Esophagus (tissue), 2 donors: Measurements from ENCODE around the gene CCDC87. TPM values are rescaled to one million over a fixed set of nuclear protein-coding genes. Genes with fewer than 3 reads are reported as not detected.
"Not testable (repeated sequence)": the region's sequence is repeated elsewhere in the genome, so short reads cannot be mapped to it uniquely, and the experiment has no call there.

ENCODE experiments used
- H3K27ac ChIP-seq, 2 donors: one replicate each; pipeline ENCODE4 v1.5.1; 2013; ENCODE audit warnings: low read depth in 2 of 2, mild to moderate bottlenecking in 2 of 2, inconsistent platforms in 1 of 2, low read length in 1 of 2, moderate library complexity in 1 of 2
- H3K27me3 ChIP-seq, 2 donors: one replicate each; pipeline ENCODE4 v1.6.1; 2013; ENCODE audit warnings: low read length in 2 of 2, control low read depth in 1 of 2, mild to moderate bottlenecking in 1 of 2; ENCODE audit not compliant: insufficient read depth in 2 of 2, control insufficient read depth in 1 of 2
- H3K36me3 ChIP-seq, 2 donors: one replicate each; pipeline ENCODE4 v1.6.1; 2013; ENCODE audit warnings: low read length in 1 of 2; ENCODE audit not compliant: control insufficient read depth in 2 of 2, insufficient read depth in 2 of 2
- H3K4me1 ChIP-seq, 2 donors: one replicate each; pipeline ENCODE4 v1.6.1; 2013; ENCODE audit warnings: low read length in 1 of 2; ENCODE audit not compliant: control insufficient read depth in 2 of 2, insufficient read depth in 2 of 2
- H3K4me3 ChIP-seq, 2 donors: one replicate each; pipeline ENCODE4 v1.5.1; 2013; ENCODE audit warnings: low read length in 2 of 2, mild to moderate bottlenecking in 2 of 2, low read depth in 1 of 2, moderate library complexity in 1 of 2
- H3K9me3 ChIP-seq, 2 donors: one replicate each; pipeline ENCODE4 v1.6.1; 2013; ENCODE audit warnings: mild to moderate bottlenecking in 2 of 2, low read depth in 1 of 2, low read length in 1 of 2, moderate library complexity in 1 of 2; ENCODE audit not compliant: control insufficient read depth in 2 of 2, insufficient read depth in 1 of 2
- WGBS, 2 donors: extraction: QIAGEN DNeasy Blood & Tissue Kit; methylation state at CpG; one replicate each; pipeline ENCODE4 v1.1.7; 2013; 5-methylcytosine and 5-hydroxymethylcytosine counted together
- polyA plus RNA-seq, 2 donors: library from polyadenylated mRNA; stranded (reverse); fragments of 200-250 nt; gene quantifications; one replicate each; pipeline ENCODE4 v1.2.3, GENCODE V29; 2013
- donor health status: healthy with polysubstance abuse.
- donor health status: Bipolar disorder and iron deficiency.

CCDC87 gene, protein sequence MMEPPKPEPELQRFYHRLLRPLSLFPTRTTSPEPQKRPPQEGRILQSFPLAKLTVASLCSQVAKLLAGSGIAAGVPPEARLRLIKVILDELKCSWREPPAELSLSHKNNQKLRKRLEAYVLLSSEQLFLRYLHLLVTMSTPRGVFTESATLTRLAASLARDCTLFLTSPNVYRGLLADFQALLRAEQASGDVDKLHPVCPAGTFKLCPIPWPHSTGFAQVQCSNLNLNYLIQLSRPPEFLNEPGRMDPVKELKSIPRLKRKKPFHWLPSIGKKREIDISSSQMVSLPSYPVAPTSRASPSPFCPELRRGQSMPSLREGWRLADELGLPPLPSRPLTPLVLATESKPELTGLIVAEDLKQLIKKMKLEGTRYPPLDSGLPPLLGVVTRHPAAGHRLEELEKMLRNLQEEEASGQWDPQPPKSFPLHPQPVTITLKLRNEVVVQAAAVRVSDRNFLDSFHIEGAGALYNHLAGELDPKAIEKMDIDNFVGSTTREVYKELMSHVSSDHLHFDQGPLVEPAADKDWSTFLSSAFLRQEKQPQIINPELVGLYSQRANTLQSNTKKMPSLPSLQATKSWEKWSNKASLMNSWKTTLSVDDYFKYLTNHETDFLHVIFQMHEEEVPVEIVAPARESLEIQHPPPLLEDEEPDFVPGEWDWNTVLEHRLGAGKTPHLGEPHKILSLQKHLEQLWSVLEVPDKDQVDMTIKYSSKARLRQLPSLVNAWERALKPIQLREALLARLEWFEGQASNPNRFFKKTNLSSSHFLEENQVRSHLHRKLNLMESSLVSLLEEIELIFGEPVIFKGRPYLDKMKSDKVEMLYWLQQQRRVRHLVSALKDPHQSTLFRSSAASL
- polyA plus RNA-seq = under 1 TPM; 0.09 to 0.12 TPM

DNA sequence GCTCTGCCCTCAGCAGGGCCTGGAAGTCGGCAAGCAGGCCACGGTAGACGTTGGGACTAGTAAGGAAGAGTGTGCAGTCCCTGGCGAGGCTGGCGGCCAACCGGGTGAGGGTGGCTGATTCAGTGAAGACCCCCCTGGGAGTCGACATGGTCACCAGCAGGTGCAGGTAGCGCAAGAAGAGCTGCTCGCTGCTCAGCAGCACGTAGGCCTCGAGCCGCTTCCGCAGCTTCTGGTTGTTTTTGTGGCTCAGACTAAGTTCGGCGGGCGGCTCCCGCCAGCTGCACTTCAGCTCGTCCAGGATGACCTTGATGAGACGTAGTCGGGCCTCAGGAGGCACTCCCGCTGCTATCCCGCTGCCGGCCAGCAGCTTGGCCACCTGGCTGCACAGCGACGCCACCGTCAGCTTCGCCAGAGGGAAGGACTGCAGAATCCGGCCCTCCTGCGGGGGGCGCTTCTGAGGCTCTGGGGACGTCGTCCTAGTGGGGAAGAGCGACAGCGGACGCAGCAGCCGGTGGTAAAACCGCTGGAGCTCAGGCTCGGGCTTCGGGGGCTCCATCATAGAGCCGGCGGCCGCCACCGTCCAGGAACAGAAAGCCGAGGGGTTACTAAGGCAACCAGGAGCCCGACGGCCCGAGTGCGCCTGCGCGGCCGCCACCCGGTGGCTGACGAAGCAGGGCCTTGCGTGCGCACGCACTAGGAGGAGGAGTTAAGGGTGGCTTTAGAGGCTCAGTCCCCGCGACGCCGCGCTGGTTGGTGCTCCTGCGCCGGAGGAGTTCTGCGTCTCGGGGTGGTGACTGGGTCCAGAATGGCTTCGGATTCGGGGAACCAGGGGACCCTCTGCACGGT, at the start of gene CCDC87, which contains the start of gene CCS:
TSS of gene CCDC87 (minus strand) at position 607 of the 846 bp plus-strand sequence. CDS start at position 559, 48 bp downstream.
TSS of gene CCS (plus strand) at position 729 of the 846 bp plus-strand sequence. CDS start at position 806, 77 bp downstream.
- Histone ChIP-seq H3K4me1 (peaks cover 2 to 21% of the 10 kb centered on the region in 2 donors), H3K4me3 (peak within 1 kb of the TSS; percentile 56 to 63), H3K9me3 (no peaks in the 10 kb centered on the region), H3K27me3 (no peaks in the 10 kb centered on the region), H3K27ac (peak within 1 kb of the TSS; percentile 72 to 85), H3K36me3 (no peaks in the 10 kb centered on the region)
- 15 to 16% methylated on average over 68 of the region's 68 CpGs for WGBS, 2 donors

DNA sequence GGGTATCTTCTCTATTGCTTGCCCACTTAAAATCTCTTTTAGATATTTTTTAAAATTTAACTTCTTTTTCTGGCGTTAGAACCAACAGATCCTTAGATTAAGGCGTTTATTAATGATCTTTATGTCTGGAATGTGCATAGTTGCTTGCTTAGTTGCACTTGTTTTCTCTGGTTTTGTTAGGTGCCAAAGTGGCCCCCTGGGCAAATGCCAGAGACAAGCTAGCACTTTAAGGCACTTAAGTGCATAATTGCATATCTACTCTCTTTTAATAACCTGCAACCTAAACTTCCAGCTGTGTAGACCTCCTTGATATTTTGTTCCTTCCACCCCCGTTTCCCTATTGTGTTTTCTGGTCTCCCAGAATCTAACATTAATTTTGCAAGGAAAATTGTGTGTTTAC, 49.0 kb upstream of the CCDC87 start:
- Histone ChIP-seq H3K36me3 (peaks cover 19 to 24% of the 10 kb centered on the region in 2 donors), H3K4me1 (peaks cover 8 to 18% of the 10 kb centered on the region in 2 donors), H3K27ac (no peak overlapping the region), H3K9me3 (no peaks in the 10 kb centered on the region), H3K4me3 (peak overlapping the region in 1 of 2 donors; percentile 42), H3K27me3 (no peaks in the 10 kb centered on the region)
- 15 to 19% methylated on average over 3 of the region's 3 CpGs for WGBS, 2 donors

DNA sequence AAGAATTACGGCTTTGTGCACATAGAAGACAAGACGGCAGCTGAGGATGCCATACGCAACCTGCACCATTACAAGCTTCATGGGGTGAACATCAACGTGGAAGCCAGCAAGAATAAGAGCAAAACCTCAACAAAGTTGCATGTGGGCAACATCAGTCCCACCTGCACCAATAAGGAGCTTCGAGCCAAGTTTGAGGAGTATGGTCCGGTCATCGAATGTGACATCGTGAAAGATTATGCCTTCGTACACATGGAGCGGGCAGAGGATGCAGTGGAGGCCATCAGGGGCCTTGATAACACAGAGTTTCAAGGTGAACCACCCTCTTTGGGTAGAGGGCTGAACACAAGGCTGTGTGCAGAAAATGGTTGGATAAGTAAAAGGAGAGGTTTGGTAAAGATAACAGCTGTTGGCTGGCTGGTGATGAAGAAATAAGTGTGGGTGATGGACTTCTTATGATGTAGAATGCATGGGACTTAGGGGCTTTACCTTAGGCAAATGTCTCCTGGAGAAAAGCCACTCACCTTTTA, 47.0 kb upstream of the CCDC87 start:
- WGBS, 2 donors = 47 to 52% methylated on average over 8 to 9 of the region's 10 CpGs
- H3K9me3 ChIP-seq, H3K27ac ChIP-seq, H3K27me3 ChIP-seq: not testable (repeated sequence)
- Histone ChIP-seq H3K36me3 (peaks cover 14 to 18% of the 10 kb centered on the region in 2 donors), H3K4me3 (peak overlapping the region; percentile 96 to 100), H3K4me1 (peaks cover 5 to 14% of the 10 kb centered on the region in 2 donors)

DNA sequence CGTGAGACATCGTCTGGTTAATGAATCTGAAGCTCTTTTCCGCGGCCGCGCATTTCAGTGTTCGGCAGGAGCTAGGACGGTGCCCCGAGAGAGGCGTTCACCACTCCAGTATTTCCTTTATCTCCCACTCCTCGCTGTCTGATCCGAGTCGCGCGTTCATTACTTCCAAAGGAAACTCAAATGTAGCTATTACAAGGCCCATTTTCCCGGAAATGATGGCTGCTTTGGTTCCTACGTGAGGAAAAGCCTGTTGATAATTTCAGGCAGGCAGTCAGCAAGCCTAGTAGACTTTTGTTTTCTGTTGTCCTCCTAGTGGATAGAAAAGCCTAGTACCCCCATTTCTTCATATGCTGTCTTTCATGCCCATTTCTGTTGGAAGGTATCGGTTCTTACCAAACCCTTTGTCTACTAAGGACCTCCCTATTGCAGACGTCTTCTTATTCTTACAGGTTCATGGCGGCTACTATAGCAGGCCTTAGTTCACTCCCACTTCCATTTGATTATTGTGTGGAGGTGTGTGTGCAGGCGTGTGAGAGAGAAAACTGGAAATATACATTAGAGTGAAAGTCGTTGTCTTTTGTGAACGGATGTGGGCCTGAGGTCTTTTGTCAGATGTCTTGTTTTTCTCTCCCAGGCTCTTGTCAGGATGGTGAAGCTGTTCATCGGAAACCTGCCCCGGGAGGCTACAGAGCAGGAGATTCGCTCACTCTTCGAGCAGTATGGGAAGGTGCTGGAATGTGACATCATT, 46.4 kb upstream of the CCDC87 start:
- WGBS, 2 donors = 2% methylated on average over 27 of the region's 27 CpGs
- H3K36me3 ChIP-seq = peaks cover 14 to 18% of the 10 kb centered on the region in 2 donors
- H3K9me3 ChIP-seq = no peaks in the 10 kb centered on the region
- peaks cover 5 to 14% of the 10 kb centered on the region in 2 donors for H3K4me1 ChIP-seq
- no peaks in the 10 kb centered on the region for H3K27me3 ChIP-seq
- peak overlapping the region; percentile 95 to 99 for H3K27ac ChIP-seq
- H3K4me3 ChIP-seq = peak overlapping the region; percentile 96 to 100

DNA sequence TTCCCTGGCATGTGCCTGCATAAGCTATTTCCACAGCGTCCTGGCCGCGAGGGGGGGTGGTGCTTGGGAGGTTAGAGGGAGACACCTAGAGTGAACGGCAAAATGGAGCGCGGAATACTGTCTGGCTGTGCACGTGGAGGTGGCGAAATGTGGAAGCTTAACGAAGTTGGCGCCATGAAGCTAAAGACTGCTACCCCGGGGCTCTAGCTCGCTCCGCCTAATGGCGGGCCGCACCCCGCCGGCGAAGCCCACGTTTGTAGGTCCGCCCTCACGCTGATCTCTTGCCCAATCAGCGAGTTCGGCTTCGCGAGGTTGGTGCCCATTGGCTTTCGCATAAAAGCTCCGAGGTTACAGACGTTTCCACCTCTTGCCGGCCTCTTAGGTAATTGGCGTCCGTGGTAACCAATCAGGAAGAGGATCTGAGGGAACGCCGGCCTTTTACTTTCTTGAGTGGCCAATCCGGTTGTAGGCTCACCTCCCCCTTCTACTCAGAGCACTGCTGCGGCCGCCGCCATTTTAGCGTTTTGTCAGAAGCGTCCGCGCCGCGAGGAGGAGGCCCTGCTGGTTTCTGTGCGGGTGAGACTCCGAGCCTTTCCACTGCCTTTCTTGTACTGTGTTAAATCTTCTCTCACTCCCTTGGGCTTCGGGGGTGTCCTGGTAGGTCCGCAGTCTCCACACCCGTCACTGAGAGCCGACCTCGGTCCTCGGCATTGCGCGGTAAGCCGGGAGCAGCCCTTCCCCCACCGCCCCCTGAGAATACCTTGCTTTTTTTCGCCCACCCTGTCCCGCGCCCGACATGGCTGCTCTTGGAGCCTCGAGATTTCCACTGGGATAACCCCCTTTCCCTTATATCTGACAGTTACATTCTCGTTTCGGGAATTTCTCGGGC, 45.6 kb upstream of the CCDC87 start, which contains the start of gene RBM4:
TSS of gene RBM4 (plus strand) at position 527 of the 889 bp plus-strand sequence. CDS start 1,009 bp downstream, outside the sequence.
- Histone ChIP-seq H3K27me3 (no peaks in the 10 kb centered on the region), H3K4me3 (peak within 1 kb of the TSS; percentile 96 to 100), H3K27ac (peak within 1 kb of the TSS; percentile 95 to 99), H3K36me3 (peaks cover 10 to 11% of the 10 kb centered on the region in 2 donors), H3K4me1 (peaks cover 0 to 9% of the 10 kb centered on the region in 2 donors), H3K9me3 (no peaks in the 10 kb centered on the region)
- 0 to 1% methylated on average over 63 of the region's 63 CpGs for WGBS, 2 donors

DNA sequence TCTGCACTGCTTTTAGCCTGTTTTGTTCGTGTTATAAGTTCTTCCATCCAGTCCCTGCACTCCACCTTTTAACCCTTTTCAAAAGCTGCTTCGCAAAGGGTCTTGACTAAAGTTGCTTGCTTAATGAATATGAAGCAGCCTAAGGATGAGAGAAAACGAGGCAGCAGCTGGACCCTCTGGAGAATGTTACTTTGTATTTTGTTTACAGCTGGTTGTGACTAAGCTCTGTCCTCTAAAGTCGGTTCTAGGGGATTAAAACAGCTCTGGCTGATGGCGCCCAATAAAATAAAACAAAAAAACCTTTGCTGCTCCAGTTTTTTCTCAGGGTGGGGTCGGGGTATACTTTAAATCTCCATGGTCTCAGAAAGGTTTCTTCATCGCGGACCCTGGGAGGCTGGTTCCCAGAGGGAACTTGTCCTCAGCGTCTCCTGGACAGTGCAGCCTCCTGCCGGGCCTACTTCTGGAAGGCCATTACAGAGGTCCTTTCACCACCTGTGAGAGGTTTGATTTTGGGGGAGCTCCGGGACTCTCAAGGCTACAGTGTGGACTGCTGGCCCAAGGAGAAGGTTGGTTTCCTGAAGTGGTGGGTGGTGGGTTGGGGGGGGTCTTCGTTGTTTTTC, 44.8 kb upstream of the CCDC87 start:
- Histone ChIP-seq H3K36me3 (peaks cover 8 to 9% of the 10 kb centered on the region in 2 donors), H3K9me3 (no peaks in the 10 kb centered on the region), H3K27ac (peak overlapping the region; percentile 81 to 90), H3K27me3 (no peaks in the 10 kb centered on the region), H3K4me3 (peak overlapping the region; percentile 46 to 50), H3K4me1 (peaks cover 0 to 8% of the 10 kb centered on the region in 2 donors)
- 42 to 43% methylated on average over 12 of the region's 12 CpGs for WGBS, 2 donors

DNA sequence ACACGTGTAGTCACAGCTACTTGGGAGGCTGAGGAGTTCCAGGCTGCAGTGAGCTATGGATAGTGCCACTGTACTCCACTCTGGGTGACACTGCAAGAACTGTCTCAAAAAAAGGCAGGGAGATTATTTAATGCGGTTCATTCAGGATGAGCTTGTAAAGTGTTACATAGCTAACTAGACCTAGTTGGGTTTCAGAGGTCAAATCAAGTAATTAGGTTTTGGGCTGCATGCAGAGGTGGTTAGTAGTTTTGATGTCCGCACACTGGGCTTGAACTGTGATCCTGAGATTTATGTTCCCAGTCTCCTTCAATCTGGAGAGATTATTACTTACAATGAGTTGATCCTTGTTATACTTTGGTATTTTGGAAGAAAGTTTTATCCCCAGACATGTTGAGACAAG, 43.5 kb upstream of the CCDC87 start:
- peaks cover 0 to 8% of the 10 kb centered on the region in 2 donors for H3K4me1 ChIP-seq
- 56 to 69% methylated on average over 3 of the region's 3 CpGs for WGBS, 2 donors
- H3K4me3 ChIP-seq = no peak overlapping the region
- H3K9me3 ChIP-seq = no peaks in the 10 kb centered on the region
- peaks cover 8 to 9% of the 10 kb centered on the region in 2 donors for H3K36me3 ChIP-seq
- H3K27ac ChIP-seq = no peak overlapping the region
- no peaks in the 10 kb centered on the region for H3K27me3 ChIP-seq
